HUDEP-2 (cell line): ENCODE data around the gene HM13.
A peak's percentile ranks its signal among the peaks of the same experiment; 100 is the strongest.
"Not testable (repeated sequence)": the region's sequence is repeated elsewhere in the genome, so short reads cannot be mapped to it uniquely, and the experiment has no call there.

ENCODE experiments used
- DNase-seq, 76 experiments: peaks; one replicate each; lab custom pipeline; 2025; ENCODE audit not compliant: unreplicated experiment in 76 of 76; lab: John Stamatoyannopoulos, UW

Gene HM13

DNA sequence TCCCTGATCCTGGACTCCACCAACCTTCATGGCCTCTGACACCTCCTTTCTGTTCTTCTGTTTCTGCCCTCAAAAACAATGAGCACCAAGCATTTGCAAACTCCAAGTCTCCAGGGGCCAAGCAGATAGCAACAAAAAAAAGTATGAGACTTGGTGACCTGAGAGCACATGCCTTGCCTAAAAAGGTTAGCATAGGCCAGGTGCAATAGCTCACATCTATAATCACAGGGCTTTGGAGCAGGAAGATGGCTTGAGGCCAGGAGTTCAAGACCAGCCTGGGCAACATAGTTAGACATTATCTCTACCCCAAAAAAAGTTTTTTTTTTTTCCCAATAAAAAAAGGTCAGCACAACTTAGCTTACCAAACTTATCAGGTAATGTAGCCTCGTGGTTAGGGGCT, 13.7 kb upstream of the HM13 start:
- no peak for DNase-seq

DNA sequence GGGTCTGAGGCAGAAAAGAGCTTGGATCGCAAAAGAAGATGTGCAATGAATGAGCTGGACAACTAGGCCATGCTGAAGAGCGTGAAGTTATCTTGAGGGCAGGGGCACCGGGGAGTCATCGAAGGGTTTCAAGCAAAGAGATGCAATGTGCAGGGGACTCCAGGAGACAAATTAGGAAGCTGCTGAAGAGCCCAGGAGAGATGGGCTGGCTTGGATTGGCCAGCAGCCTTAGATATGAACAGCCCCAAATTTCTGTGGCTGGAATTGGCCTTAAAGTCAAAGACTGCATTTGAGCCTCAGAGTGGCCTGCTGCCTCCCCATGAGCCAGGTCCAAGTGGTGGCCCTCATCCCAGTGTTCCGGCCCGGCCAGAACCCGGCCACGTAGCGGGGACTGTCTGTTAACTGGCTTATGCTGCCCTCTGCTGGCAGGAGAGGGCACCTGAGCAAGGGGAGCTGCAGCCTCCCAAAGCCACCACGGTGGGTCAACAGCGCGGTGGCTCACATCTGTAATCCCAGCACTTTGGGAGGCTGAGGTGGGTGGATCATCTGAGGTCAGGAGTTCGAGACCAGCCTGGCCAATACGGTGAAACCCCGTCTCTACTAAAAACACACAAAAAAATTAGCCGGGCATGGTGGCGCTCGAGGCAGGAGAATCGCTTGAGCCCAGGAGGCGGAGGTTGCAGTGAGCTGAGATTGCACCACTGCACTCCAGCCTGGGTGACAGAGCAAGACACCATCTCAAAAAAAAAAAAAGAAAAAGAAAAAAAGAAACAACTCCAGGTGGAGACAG, 11.2 kb upstream of the HM13 start:
- peak in 62 of 76 experiments; percentile 6 to 79 (median 50) for DNase-seq

DNA sequence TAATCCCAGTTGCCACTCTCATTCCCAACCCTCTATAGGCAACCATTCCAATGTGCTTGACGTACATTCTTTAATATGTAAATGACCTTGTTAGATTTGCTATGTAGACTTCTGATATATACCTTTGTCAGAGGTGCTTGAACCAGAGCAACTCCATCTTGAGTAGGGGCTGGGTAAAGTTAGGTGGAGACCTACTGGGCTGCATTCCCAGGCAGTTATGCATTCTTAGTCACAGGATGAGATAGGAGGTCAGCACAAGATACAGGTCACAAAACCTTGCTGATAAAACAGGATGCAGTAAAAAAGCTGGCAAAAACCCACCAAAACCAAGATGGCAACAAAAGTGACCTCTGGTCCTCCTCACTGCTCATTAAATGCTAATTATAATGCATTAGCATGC, 8.3 kb upstream of the HM13 start:
- peak in 3 of 76 experiments; percentile 6 to 11 (median 8) for DNase-seq

DNA sequence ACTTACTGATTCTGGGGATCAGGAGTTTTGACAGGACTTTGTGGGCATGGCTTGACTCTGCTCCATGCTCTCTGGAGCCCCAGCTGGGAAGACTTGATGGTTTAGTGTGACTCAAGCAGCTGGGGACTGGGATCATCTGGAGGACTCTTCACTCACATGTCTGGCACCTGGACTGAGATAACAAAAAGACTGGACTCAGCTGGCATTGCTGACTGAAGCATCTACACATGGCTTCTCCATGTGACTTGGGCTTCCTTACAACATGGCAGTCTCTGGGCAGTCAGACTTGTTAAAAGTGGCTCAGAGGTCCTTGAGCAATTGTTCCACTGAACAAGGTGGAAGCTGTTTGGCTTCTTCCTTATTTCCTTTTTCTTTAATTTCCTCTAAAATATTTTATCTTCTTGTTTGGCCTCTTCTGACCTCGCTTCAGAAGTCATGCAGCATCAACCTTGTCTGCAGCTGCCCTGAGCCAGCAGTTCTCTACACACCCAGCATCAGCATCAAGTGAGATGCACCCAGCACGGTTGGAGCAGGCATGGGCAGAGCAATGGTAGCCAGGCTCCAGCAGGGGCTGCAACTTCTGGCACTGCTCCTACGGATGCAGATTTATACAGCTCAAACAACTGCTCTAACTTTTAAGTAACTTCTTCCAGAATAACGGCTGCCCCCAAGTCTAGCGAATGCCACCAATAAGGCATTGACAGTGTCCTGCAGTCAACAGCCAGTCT, 5.6 kb upstream of the HM13 start:
- DNase-seq: no peak

DNA sequence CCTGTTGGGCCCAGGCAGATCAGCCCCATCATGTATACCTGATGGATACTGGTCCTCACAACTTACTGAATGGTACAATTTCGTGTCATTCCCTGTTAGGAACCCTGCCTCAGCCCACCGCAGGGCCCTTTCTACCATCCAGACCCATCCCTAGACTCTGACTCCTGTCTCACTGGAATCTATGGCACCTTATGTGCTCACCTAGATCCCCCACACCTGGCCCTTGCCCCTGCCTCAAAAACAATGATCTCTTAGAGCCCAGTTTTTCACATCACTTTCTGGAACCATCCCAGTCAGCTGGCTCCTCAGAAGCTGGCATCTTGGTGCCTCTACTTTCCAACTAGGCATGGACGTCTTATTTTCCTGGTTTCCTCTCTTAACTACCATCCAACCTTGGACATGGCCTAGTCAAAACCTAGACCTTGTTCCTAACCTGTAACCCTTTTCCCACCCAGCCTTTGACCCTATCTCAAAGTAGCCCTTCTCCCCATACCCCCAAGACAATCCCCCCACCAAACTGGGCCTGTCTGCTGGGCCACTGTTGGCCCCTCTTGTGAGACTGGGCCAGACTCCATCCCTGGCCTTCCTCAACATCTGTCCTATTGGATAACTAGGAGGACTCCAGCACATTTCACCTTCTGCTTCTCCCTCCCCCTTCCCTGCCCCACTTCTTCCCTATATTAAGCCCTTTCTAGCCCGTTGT, 981 bp downstream of the HM13 start:
- DNase-seq: no peak

DNA sequence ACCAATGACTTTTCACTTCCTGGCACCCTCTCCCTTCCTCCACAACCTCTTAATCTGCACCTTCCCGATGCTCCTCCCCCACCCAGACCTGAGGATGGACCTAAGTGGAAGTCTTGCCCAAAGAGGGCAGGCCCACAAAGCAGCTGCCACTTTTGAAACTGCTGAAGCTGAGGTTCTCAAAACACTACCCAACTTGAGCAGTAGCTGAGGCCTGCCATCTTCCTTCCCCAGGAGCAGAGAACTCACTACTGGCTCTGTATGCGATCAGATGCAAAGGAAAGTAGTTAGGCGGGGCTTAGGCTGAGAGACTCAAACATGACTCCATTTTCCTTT, 1.5 kb downstream of the HM13 start:
- peak in 1 of 76 experiments; percentile 7 for DNase-seq

DNA sequence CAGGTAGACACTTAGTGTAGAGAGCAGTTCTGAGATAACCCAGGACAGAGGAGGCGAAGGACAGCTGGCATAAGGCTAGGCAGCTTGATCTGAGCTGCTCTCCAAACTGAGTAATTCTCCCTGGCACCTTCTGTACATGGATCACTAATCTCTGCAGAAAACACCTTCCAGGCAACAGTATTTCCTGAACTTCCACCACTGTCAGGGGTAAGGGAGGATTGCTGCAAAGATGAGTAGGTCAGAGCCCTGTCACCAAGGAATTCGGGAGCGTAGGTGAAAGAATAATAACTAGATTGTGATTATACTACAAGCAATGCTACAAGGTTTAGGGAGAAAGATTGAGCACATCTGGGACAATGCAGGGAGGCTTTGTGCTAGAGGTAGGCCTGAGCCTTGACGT, 1.9 kb downstream of the HM13 start:
- no peak for DNase-seq

DNA sequence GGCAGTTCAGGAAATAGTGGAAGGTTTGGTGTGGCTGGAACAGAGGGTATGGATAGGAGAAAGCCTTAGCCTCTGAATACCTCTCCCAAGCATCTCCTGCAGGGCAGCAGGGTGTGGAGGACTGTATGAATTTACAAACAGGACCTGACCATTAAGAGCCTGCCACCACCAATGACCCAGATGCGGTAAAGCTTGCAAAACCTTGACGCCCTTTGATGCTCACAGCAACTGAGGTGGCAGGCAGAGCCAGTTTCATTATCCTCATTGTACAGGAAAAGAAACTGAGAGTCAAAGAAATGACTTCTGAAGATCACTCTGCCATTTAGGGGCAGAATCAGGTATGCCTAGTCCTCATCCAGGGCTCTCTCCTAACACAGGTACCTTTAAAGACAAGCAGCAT, 2.4 kb downstream of the HM13 start:
- DNase-seq: no peak

DNA sequence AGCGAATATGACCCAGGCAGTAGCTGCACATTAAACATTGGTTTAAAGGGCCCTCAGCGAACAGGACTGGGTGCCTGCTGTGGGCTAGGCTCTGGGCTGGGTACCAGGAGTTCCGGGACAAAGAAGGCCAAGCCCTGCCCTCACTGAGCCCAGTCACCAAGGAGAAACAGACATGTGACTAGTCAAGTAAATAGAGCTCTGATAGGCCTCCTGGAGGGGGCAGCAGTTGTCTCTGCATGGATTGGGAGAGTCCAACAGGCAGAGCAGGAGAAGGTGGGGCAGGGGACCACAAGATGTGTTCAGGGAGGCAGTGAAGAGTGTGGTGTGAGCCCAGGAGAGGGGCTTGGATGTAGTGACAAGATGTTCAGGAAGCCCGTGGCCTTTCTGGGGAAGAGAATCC, 3.1 kb downstream of the HM13 start:
- DNase-seq: peak in 45 of 76 experiments; percentile 8 to 57 (median 27)

DNA sequence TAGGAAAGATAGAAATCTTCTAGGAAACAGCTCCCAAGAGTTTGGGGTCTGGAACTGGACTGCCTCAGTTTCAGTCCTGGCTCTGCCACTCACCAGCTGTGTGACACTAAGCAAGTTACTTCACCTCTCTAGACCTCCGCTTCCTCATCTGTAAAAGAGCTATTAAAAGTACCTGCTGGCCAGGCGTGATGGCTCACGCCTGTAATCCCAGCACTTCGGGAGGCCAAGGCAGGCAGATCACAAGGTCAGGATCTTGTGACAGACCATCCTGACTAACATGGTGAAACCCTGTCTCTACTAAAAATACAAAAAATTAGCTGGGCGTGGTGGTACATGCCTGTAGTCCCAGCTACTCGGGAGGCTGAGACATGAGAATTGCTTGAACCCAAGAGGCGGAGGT, 7.0 kb downstream of the HM13 start:
- not testable (repeated sequence) for DNase-seq

DNA sequence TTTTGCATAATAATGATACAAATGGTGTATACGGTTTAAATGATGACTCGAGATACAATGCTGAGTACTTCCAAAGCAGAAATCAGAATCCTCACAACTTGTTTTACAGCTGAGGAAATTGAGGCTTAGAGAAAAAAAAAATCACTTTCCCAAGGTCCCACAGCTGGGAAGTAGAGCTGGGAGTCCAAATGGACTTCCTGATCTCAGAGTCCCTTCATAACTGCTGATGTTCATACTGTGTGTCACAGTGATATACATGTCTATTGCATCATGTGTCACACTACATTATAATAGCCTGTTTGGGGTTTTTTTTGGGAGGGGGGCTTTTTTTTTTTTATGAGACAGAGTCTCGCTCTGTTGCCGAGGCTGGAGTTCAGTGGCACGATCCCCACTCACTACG, 8.5 kb downstream of the HM13 start:
- DNase-seq: no peak

DNA sequence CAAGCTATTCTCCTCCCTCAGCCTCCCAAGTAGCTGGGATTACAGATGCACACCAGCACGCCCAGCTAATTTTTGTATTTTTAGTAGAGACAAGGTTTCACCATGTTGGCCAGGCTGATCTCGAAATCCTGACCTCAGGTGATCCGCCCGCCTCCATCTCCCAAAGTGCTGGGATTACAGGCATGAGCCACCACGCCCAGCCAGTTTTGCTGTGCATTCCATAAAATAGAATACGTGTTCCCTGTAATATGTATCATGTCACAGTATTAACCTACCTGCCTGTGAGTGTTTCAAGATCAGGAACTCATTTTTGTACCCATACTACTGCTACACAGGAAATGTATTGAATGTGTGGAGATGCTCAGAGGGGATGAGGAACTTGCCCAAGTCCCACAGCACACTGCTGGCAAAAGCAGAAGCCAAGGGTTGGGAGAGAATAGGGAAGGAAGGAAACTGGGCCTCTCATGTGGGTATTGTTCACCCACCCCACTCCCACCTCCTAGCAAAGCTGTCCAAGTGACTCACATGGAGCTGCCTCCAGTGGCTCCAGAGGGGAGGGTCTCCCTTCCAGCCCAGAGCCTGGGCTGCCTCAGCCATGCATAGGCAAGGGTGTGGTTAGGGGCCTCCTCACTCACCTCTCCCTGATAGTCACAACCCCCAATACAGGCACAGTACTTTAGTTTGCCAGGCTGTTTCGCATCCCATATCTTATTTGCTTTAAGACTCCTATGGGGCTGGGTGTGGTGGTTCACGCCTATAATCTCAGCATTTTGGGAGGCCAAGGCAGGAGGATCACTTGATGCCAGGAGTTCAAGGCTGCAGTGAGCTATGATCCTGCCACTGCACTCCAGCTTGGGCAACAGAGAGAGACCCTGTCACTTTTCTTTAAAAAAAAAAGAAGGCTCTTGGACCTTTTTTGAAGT, 9.4 kb downstream of the HM13 start:
- DNase-seq: no peak

DNA sequence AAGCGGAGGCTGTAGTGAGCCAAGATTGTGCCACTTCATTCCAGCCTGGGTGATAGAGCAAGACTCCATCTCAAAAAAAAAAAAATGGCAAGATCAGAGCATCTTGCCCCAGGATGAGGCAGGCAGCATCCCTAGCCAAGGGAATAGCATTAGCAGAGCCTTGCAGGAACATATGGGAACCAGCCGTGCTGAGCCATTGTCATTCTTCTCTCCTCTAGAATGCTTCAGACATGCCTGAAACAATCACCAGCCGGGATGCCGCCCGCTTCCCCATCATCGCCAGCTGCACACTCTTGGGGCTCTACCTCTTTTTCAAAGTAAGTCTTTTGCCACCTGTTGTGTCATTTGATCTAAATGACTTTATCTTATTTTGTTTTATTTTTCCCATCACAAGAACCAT, 13.0 kb downstream of the HM13 start:
- no peak for DNase-seq

DNA sequence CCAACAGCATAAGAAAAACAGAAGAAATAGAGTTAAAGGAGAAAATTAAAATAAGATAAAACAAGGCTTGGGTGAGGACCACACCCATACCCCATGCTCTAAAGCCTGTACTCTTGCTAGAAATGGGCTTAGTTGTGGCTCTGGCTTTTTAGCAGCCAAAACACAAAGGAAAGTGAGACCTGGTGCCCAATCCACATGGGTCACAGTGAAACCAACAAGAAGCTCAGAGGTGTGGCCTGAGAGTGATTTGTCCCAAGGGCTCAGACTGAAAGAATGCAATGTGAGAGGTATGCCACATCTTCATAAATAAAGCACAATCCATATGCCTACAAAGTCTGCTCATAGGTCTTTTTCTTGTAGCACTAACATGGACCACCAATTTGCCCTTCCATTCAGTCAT, 21.1 kb downstream of the HM13 start:
- DNase-seq: no peak

DNA sequence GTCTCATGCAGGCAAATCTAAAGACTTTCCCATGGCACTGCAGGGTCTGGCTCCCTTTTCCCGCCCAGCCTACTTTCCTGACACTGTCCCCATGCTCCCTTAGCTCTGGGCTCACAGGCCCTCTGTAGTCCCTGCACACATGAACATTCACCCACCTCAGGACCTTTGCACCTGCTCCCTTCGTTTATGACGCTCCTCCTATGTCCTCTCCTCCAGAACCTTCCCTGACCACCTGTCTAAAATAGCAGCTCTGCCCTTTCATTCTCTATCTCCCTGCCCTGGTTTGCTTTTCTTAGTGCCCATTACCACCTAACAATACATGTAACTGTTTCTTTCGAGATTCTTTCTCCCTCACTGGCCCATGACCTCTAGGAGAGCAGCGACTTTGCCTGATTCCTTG, 22.3 kb downstream of the HM13 start:
- no peak for DNase-seq

DNA sequence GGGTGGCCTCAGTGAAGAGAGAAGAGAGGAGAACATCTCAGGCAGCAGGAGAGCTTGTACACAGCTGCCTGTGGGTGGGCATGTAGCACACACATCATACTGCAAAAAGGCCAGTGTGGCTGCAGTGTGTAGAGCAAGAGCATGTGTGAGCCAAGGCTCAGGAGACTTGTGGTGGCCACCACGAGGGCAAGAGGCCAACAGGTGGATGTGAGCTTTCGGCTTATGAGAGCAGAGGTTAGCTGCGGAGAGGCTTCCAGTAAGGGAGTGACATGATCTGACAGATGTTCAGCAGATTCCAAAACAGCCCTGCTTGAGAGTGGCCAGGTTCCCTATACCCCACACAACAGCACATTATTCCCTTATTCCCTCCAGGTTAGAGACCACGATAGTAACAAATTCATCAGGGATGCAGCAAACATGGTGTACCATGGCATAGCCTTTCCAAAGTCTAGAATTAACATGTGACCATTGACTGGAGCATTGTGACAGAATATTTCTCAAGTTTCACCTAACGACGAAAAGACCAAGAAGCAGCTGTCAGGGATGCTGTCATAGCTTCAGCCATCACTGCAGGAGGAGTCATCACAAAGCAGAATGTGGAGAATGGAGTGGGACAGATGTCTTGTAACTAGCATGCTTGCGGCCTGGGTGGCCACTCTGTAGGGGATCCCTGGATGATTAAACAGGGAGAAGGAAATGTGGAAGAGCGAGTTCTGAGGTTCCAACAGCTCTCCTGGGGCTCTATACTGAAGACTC, 23.1 kb downstream of the HM13 start:
- no peak for DNase-seq

DNA sequence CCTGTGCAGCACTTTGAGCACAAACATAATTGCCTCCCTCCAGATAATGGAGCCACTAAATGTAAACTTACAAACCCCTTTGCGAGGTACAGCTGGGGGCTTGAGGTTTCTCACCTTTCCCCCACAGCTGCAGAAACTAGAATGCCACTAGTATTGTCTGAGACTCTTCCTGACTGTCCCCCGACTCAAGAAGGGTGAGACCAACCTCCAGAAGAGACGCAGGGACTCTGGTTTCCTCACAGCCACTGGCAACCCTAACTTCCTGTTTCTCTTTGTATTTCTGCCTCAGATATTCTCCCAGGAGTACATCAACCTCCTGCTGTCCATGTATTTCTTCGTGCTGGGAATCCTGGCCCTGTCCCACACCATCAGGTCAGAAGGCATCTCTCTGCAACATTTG, 23.6 kb downstream of the HM13 start:
- no peak for DNase-seq

DNA sequence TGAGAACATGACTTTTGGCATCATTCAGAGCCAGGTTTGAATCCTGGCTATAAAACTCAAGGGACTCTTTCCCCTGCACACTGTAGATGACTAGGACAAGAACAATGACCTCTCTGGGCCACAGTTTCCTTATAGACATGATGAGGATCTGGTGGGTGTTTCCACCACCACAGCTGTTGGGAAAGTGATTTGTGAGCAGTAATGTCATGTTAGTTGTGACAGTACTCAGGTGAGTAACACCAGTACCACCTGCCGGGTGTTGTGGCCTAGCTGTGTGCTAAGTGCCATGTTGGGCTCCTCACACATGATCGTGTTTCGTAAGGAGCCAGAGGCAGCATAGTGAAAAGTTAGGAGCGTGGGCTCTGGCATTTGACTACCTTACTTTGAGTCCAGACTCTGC, 24.1 kb downstream of the HM13 start:
- no peak for DNase-seq

DNA sequence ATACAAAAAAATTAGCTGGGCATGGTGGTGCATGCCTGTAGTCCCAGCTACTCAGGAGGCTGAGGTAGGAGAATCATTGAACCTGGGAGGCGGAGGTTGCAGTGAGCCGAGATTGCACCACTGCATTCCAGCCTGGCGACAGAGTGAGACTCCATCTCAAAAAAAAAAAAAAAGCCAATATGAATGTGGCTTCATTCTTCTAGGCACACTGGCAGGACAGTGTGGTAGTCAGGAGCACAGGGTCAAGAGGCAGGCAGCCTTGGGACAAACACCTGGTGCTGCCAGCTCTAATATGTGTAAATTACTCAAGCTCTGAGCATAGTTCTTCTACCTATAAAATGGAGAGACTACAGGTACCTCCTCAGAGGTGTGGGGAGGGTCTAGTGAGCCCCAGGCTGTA, 25.4 kb downstream of the HM13 start:
- DNase-seq: not testable (repeated sequence)

DNA sequence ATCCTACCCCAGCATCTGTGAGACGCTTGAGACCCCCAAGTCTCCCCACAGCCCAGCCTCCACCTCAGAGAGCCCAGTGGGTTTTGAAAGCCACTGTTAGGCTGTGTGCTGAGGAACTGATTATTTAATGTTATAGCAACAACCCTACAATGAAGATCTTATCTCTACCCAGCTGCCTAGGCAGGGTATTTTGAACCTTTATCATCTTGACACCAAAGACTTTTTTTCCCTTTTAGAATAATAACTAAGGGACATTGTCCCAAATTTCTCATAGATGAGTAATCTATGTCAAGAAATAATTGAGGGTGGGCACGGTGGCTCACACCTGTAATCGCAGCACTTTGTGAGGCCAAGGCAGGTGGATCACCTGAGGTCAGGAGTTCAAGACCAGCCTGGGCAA, 26.2 kb downstream of the HM13 start:
- DNase-seq: no peak
